Measurements from ENCODE around the gene REV3L.

Gene REV3L

DNA sequence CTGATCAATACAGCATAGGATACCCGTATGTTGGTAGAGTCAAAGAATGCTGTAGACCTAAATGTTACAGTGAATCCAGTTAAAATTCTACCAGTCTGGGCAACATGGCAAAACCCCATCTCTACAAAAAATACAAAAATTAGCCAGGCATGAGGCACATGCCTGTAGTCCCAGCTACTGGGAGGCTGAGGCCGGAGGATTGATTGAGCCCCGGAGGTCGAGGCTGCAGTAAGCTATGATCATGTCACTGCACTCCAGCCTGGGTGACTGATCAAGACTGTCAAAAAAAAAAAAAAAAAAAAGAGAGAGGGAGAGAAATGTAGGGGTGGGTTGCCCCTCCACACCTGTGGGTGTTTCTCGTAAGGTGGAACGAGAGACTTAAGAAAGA lies 228.2 kb downstream of the REV3L start:
- peaks cover 3% of the 10 kb centered on the region for H3K79me2 ChIP-seq (ENCODE audit: insufficient read depth, low read length)
- H3K9ac ChIP-seq (ENCODE audit: low read depth, low read length, poor library complexity, severe bottlenecking): no peak overlapping the region
- H3K9me3 ChIP-seq (ENCODE audit: insufficient read depth, low read depth, low read length): no peaks in the 10 kb centered on the region
- H3K4me3 ChIP-seq (ENCODE audit: low read length, poor library complexity, severe bottlenecking): no peak overlapping the region
- TF ChIP-seq, protein P1, sequence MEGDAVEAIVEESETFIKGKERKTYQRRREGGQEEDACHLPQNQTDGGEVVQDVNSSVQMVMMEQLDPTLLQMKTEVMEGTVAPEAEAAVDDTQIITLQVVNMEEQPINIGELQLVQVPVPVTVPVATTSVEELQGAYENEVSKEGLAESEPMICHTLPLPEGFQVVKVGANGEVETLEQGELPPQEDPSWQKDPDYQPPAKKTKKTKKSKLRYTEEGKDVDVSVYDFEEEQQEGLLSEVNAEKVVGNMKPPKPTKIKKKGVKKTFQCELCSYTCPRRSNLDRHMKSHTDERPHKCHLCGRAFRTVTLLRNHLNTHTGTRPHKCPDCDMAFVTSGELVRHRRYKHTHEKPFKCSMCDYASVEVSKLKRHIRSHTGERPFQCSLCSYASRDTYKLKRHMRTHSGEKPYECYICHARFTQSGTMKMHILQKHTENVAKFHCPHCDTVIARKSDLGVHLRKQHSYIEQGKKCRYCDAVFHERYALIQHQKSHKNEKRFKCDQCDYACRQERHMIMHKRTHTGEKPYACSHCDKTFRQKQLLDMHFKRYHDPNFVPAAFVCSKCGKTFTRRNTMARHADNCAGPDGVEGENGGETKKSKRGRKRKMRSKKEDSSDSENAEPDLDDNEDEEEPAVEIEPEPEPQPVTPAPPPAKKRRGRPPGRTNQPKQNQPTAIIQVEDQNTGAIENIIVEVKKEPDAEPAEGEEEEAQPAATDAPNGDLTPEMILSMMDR (conservative IDR thresholded peaks at IDR 0.05; ENCODE audit: low read length): no peak
- TF ChIP-seq EZH2phosphoT487 (IDR thresholded peaks at IDR 0.05; ENCODE audit: borderline replicate concordance): no peak
- H3F3A ChIP-seq (ENCODE audit: low read depth): no peaks in the 10 kb centered on the region
- H3K27me3 ChIP-seq (ENCODE audit: insufficient read depth, low read length, poor library complexity, severe bottlenecking): no peaks in the 10 kb centered on the region
- H4K20me1 ChIP-seq (ENCODE audit: insufficient read depth, low read length, poor library complexity, severe bottlenecking): no peaks in the 10 kb centered on the region
- no peaks in the 10 kb centered on the region for H3K9me2 ChIP-seq (replicated peaks; ENCODE audit: low read depth, low read length)
- no peak overlapping the region for H2AFZ ChIP-seq (ENCODE audit: low read length)
- no peaks in the 10 kb centered on the region for H3K36me3 ChIP-seq (ENCODE audit: insufficient read depth, low read length)
- peaks cover 4% of the 10 kb centered on the region for H3K4me1 ChIP-seq (ENCODE audit: insufficient read depth, low read length, poor library complexity, severe bottlenecking)
- H3K4me2 ChIP-seq (ENCODE audit: low read depth, low read length, poor library complexity, severe bottlenecking): no peak overlapping the region

DNA sequence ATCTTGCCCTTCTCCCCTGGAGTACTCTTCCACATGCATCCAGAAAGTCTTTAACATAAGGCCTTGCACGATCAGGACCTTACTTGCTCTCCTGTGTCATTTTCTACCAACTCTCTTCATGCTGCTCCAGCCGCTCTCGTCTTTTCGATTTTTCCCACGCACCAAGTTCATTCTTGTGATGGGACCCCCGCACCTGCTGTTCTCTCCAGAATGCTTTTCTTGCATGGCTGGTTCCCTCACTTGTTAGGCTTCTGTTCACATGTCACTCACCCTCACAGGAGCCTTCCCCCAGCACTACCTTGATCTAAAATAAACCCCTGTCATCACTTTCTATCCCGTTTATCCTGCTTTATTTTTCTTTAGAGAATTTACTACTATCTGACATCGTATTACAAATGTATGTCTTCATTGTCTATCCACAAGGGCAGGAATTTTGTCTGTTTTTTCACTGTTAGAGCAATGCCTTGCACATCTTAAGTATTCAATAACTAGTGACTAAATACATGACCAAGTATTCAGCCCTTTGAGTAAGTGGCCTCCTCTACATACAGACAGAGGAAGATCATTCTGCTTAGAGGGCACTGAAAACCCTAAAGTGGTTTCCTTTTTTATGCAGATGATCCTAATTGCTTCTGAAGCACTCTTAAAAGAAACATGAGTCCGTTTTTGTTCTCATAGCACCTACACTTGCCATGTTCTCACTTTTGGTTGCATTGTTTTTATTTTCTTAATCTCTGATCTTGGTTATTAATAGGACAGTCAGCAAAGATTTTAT lies 228.8 kb downstream of the REV3L start:
- Histone ChIP-seq H3K36me3 (ENCODE audit: insufficient read depth, low read length) (no peaks in the 10 kb centered on the region), H3K4me3 (ENCODE audit: low read length, poor library complexity, severe bottlenecking) (no peak overlapping the region), H4K20me1 (ENCODE audit: insufficient read depth, low read length, poor library complexity, severe bottlenecking) (no peaks in the 10 kb centered on the region), H3K4me2 (ENCODE audit: low read depth, low read length, poor library complexity, severe bottlenecking) (no peak overlapping the region), H3K27me3 (ENCODE audit: insufficient read depth, low read length, poor library complexity, severe bottlenecking) (no peaks in the 10 kb centered on the region), H3F3A (ENCODE audit: low read depth) (no peaks in the 10 kb centered on the region), H2AFZ (ENCODE audit: low read length) (no peak overlapping the region), H3K79me2 (ENCODE audit: insufficient read depth, low read length) (no peaks in the 10 kb centered on the region), H3K4me1 (ENCODE audit: insufficient read depth, low read length, poor library complexity, severe bottlenecking) (peaks cover 4% of the 10 kb centered on the region), H3K9me2 (replicated peaks; ENCODE audit: low read depth, low read length) (no peaks in the 10 kb centered on the region), H3K9ac (ENCODE audit: low read depth, low read length, poor library complexity, severe bottlenecking) (no peak overlapping the region), H3K9me3 (ENCODE audit: insufficient read depth, low read depth, low read length) (no peaks in the 10 kb centered on the region)
- no peak for TF ChIP-seq EZH2phosphoT487 (IDR thresholded peaks at IDR 0.05; ENCODE audit: borderline replicate concordance)
- TF ChIP-seq, protein P1 (conservative IDR thresholded peaks at IDR 0.05; ENCODE audit: low read length): no peak

DNA sequence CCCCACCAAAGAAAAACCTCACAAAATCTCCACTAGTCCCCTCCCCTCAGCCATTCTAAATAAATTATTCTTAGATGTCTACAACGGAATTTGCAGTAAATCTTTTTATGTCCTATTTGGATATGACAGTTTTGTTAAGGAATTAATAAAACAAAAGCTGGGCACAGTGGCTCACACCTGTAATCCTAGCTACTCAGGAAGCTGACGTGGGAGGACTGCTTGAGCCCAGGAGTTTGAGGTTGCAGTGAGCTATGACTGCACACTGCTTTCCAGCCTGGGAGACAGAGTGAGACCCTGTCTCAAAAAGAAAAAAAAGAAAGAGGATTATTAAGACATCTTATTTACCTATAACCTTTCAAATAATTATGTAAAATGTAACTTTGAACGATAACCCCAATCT lies 230.3 kb downstream of the REV3L start:
- TF ChIP-seq, protein P1 (conservative IDR thresholded peaks at IDR 0.05; ENCODE audit: low read length): no peak
- TF ChIP-seq EZH2phosphoT487 (IDR thresholded peaks at IDR 0.05; ENCODE audit: borderline replicate concordance): no peak
- Histone ChIP-seq H3F3A (ENCODE audit: low read depth) (no peaks in the 10 kb centered on the region), H3K9me3 (ENCODE audit: insufficient read depth, low read depth, low read length) (no peaks in the 10 kb centered on the region), H3K9ac (ENCODE audit: low read depth, low read length, poor library complexity, severe bottlenecking) (no peak overlapping the region), H3K79me2 (ENCODE audit: insufficient read depth, low read length) (no peaks in the 10 kb centered on the region), H3K36me3 (ENCODE audit: insufficient read depth, low read length) (no peaks in the 10 kb centered on the region), H3K4me3 (ENCODE audit: low read length, poor library complexity, severe bottlenecking) (no peak overlapping the region), H3K27me3 (ENCODE audit: insufficient read depth, low read length, poor library complexity, severe bottlenecking) (no peaks in the 10 kb centered on the region), H2AFZ (ENCODE audit: low read length) (no peak overlapping the region), H3K4me1 (ENCODE audit: insufficient read depth, low read length, poor library complexity, severe bottlenecking) (peaks cover 4% of the 10 kb centered on the region), H4K20me1 (ENCODE audit: insufficient read depth, low read length, poor library complexity, severe bottlenecking) (no peaks in the 10 kb centered on the region), H3K9me2 (replicated peaks; ENCODE audit: low read depth, low read length) (no peaks in the 10 kb centered on the region), H3K4me2 (ENCODE audit: low read depth, low read length, poor library complexity, severe bottlenecking) (no peak overlapping the region)

Measured in Loucy (cell line).